Suprapubic skin (tissue), 3 donors: ENCODE data around the gene NOS1AP.

ENCODE experiments used
- POLR2AphosphoS5 ChIP-seq, 3 donors: sonication (generic); formaldehyde crosslinking; IDR thresholded peaks; one replicate each; pipeline ENCODE4 v1.6.1; 2017; ENCODE audit warnings: antibody characterized with exemption in 3 of 3
- TF ChIP-seq, protein P1 (sequence below), 2 donors: fragments of 200-600 bp in 1 of 2; fragments of 450-650 bp in 1 of 2; sonication (generic) in 1 of 2; IDR thresholded peaks; one replicate each; pipeline ENCODE4 v1.5.1; 2016 to 2019; ENCODE audit warnings: antibody characterized with exemption in 2 of 2, mild to moderate bottlenecking in 1 of 2, moderate library complexity in 1 of 2

- TF ChIP-seq, protein P1, sequence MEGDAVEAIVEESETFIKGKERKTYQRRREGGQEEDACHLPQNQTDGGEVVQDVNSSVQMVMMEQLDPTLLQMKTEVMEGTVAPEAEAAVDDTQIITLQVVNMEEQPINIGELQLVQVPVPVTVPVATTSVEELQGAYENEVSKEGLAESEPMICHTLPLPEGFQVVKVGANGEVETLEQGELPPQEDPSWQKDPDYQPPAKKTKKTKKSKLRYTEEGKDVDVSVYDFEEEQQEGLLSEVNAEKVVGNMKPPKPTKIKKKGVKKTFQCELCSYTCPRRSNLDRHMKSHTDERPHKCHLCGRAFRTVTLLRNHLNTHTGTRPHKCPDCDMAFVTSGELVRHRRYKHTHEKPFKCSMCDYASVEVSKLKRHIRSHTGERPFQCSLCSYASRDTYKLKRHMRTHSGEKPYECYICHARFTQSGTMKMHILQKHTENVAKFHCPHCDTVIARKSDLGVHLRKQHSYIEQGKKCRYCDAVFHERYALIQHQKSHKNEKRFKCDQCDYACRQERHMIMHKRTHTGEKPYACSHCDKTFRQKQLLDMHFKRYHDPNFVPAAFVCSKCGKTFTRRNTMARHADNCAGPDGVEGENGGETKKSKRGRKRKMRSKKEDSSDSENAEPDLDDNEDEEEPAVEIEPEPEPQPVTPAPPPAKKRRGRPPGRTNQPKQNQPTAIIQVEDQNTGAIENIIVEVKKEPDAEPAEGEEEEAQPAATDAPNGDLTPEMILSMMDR (IDR thresholded peaks at IDR 0.05) = no peak
- TF ChIP-seq POLR2AphosphoS5 (IDR thresholded peaks at IDR 0.05) = no peak
Measured at GRCh38 chr1:162128693-162129356, 59.3 kb downstream of the NOS1AP start.
